DMS 273 treated with DMSO at 0.1 percent for 48 hours (cell line): Measurements from ENCODE around the gene IBA57.

Source experiments
- DNase-seq: peaks from one replicate; lab custom pipeline; 2025; lab: John Stamatoyannopoulos, UW

Gene IBA57

GRCh38 chr1:228165372-228166169 is at the start of gene IBA57:
Gene IBA57 (plus strand): TSS chr1:228165804. CDS start chr1:228165817, 13 bp downstream.
- DNase-seq, result peak; percentile 94

GRCh38 chr1:228117335-228117734 is 48.3 kb upstream of the IBA57 start:
- no peak for DNase-seq

- DNase-seq, result no peak
Measured at GRCh38 chr1:228118040-228118439, 47.6 kb upstream of the IBA57 start.

DNA sequence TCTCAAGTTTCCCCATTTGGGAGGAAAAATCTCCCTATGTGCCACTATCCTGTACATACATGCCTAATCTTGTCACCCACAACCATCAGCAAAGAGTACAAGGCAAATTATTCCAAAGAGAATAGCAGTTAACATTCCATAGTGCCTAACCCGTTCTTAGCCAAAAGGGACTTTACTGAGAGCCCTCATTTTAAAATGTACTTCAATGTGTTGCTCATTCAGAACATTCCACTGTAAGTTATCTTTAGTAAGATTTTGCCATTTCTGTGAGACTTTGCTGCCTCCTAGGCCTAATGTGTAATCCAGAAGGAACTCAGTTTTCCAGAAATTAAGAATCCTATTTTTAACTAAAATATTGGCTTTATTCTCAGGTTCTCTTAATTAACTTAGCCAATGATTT is 45.3 kb upstream of the IBA57 start:
- no peak for DNase-seq

DNA sequence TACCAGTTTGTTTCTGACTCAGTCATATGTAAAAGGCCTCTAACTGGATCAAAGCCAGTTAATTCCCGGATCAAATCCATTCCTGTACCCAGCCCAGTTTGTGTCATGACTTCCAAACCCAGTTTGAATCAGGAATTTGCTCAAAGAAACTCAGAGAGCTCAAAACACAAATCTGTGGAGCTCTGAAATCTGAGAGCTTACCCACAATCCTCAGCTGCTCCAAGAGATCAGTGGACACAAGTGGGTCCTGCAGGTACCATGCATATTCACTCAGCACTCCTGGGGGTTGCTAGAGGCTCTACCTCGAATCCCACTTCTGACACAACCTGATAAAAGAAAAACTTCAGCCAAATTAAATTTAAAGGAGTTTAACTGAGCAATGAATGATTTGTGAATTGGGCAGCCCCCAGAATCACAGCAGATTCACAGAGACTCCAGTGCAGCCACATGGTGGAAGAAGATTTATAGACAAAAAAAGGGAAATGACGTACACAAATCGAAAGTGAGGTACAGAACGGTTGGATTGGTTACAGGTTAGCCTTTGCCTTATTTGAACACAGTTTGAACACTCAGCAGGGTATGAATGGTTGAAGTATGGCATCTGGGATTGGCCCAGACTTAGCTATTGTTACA is 44.6 kb upstream of the IBA57 start:
- DNase-seq, result no peak

DNA sequence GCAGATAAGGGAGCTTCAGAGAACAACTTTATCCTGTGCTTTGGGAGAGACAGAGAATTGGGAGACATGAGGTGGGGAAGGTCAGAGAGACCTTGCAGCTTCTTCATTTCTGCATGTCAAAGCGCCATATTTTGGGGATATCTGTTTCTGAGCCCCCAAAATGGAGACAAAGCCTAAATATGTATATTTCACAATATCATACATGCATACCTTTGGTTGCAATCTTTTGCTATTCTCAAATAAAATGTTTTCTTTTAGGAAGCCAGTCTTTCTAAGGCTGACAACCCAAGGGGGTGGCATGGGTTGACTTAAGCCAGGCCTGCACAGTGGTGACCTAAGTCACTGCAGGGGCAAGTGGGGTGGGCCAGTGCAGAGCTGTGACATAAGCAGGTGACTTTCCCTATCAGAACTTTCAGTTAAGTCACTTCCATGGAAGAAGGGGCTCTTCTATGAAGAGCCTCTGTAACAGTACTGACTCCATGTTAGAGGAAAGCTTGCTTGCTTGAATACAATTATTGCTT is 42.6 kb upstream of the IBA57 start:
- DNase-seq, result no peak

DNA sequence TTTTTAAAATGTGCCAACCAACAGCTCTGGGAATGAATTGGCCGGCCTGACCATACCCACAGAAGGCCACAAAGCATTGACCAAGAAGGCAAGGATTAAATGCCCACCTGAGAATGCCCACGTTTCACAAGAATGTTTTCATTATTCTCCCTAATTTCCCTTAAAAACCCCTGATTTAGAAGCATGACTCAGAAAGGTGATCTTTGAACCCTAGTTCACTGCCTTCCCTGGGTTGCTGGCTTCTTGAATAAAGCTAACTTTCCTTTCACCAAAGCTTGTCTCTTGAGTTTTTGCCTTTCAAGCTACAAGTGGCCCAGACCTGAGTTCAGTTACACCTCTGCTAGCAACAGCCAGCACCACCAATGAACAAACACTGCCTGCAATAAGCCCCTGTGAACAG is 42.1 kb upstream of the IBA57 start:
- DNase-seq, result no peak

DNA sequence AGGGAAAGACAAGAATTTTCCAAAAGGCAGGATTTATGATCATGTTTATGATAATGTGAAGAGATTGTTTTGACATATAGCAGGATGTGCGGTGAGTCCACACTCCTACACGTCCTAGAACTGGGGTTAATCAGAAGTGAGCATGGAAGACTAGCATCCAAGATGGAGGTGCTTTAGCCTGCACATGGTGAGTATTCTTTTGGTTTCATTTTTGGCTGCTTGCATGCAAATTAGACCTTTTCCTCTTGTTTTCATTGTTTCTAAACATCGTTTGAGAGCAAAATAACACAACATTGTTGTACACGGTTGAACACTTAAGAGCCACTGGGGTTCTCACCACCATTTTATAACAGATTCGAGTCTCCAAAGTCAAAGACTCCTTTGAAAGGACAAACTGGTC is 40.4 kb upstream of the IBA57 start:
- no peak for DNase-seq

DNA sequence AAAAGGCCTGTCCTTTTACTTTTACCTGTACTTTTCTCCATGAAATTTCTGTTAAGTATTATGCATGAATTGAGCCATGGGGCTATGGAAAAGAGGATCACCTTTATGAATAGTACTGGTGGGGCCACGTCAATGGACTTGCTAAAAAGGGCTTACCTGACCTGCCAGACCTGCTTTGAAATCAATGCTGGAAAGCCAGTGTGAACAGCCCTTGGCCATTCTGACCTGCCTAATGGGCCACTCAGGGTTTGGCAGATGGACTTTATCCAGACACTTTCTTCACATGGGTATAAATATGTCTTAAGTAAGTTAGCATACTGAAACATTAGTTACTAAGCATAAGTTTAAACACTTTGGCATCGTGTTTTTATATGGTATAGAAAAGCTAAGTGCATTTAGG is 33.8 kb upstream of the IBA57 start:
- DNase-seq, result no peak

DNA sequence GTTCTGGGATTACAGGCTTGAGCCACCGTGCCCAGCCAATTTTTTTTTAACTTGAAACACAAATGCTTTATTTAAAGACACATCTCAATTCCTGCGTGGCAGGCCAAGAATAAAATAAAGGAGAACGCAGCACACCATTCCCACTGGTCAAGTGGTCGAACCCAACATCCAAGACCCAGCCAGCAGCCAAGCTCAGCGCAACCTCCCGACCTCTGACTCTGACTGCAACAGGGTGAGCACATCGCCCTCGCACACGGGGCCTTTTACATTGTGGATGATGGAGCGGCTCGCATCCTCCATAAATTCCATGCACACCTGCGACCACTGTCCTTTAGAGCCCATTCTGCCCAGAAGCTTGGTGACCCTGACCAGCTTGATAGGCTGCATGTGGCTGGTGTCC is 31.0 kb upstream of the IBA57 start:
- DNase-seq, result no peak

GRCh38 chr1:228136901-228137300 is 28.7 kb upstream of the IBA57 start:
- no peak for DNase-seq

- DNase-seq, result no peak
Measured at GRCh38 chr1:228139406-228139930, 26.1 kb upstream of the IBA57 start.

- DNase-seq, result peak; percentile 98
Measured at GRCh38 chr1:228139931-228140723, 25.5 kb upstream of the IBA57 start, which contains the start of gene GUK1. Gene GUK1 (plus strand): TSS chr1:228140279. CDS start chr1:228140303, 24 bp downstream.

- DNase-seq, result no peak
Measured at GRCh38 chr1:228140724-228141225, 24.8 kb upstream of the IBA57 start.

DNA sequence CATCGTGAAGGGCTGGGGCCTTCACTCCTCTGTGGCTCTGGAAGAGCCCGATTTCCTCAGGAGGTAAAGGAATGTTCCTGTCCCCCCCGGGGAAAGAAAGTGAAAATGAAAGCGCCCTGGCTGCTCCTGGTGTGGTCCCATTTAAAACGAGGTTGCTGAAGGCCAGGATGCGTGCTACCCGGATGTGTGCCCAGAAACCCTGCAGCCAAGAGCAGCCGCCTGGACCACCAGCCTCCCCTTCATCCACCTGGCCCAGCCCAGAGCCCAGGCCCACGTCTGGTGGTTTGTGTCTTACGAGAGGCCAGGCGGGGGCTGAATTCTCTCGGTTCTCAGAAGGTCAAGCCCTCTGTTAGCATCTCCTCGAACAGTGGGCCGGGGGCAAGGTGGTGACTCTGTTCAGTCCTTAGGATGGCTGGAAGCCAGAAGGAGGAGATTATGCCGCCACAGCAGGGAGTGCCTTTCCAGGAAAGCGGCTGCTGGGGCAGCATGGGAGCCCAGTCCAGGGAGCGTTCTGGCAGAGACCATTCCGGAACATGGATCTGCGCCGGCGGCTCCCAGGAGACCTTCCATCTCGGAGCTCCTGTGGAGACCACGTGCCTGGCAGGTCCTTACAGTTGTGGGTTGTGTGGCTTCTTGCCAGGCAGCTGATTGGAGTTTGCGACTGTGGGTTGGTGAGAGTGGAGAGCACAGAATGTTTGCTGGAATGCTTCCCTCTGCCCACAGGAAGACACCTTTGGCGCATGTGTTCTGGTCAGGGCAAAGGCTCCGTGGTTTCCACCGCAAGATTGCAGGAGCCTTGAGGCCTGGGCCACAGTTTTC is 24.2 kb upstream of the IBA57 start:
- no peak for DNase-seq

DNA sequence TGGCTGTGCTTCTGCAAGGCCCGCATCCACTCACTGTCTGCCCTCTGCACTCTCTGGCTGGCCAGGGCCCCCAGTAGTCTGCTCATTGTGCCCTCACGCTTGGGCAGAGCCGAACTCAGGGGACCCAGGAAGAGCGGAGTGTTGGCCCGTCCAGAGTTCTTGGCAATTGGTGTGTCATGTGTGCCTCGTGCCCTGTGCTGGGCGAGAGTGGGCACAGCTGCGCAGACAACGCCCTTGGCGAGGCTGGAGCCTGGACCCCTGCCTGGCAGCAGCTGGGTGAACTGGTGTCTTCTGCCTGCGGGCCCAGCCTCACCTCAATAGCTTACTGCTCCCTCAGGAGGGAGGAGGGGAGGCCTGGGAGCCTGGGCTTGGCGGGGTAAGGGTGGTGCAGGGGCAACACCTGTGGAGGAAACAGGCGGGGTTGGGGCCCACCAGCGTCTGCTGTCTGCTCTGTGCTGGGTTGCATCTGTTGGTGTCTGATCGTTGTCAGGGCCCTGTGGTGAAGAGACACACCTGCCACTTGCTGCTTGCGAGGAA is 23.4 kb upstream of the IBA57 start:
- DNase-seq, result no peak

DNA sequence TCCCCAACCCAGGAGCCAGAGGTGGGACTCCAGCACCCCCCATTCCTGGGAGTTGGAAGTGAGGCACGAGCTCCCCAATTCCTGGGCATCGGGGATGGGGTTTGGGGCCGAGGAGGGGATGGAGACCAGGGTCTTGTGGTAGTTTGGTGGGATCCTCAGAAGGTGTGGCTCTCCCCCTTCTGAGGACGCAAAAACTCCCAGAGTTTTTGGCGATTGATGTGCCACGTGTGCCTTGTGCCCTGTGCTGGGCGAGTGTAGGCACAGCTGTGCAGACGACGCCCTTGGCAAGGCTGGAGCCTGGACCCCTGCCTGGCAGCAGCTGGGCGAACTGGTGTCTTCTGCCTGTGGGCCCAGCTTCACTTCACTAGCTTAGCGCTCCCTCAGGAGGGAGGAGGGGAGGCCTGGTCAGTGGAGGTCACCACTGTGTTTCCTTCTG is 22.9 kb upstream of the IBA57 start:
- no peak for DNase-seq

- DNase-seq, result no peak
Measured at GRCh38 chr1:228143480-228144192, 22.0 kb upstream of the IBA57 start.

DNA sequence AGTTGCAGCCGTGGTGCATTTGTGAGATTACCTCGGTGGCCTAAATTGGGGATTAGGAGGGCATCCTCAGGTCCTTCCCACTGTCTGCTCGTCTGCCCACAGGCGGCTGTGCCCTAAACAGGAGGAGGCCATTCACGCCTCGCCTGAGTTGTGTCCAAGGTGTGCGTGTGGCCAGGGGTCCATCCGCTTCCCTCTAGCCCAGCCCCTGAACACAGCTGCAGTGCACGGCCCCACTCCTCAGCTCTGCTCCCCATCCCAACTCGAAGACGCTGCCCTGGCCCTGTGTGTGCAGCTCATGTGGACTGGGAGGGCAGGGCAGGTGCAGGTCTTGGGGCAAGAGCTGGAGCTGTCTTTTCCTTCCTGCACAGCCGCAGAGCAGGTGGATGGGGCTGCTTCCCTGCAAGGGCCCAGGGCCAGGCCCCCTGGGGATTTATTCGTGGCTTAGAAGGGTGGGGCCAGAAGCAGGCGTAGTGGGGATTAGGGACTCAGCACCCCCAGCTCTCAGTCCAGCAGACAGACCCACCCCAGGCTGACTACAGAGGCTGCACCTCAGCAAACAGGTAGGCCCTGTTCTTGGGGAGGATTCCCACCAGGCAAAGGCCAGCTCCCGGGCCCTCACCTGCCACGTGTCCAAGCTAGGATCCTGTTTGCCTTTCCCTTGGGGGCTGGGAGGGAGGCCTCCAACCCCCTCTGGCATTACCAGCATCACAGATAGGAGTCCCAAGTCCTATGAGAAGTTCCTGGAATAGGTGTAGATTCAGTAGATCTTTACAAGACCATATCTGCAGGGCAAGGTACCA is 21.2 kb upstream of the IBA57 start:
- DNase-seq, result no peak
